Stomach (tissue), 4 donors: ENCODE measurements around the gene MEST.

Source experiments
- EP300 ChIP-seq: sonication (generic); formaldehyde crosslinking; IDR thresholded peaks from one replicate; pipeline ENCODE4 v1.6.1; 2017; ENCODE audit warnings: antibody characterized with exemption
- POLR2A ChIP-seq, 4 donors: fragments of 450-650 bp; IDR thresholded peaks; one replicate each; pipeline ENCODE4 v1.6.1; 2016; ENCODE audit warnings: antibody characterized with exemption in 4 of 4, control low read depth in 2 of 4, mild to moderate bottlenecking in 1 of 4, moderate library complexity in 1 of 4
- POLR2AphosphoS5 ChIP-seq, 3 donors: sonication (generic); formaldehyde crosslinking; IDR thresholded peaks; one replicate each; pipeline ENCODE4 v1.6.1; 2016; ENCODE audit warnings: antibody characterized with exemption in 3 of 3
- TF ChIP-seq, protein P1 (sequence below), 7 experiments: fragments of 450-650 bp in 4 of 7; fragments of 200-600 bp in 3 of 7; sonication (generic) in 3 of 7; IDR thresholded peaks; one replicate each; pipeline ENCODE4 v1.5.1; 2016 to 2019; ENCODE audit warnings: antibody characterized with exemption in 7 of 7, control low read depth in 2 of 7, mild to moderate bottlenecking in 1 of 7

DNA sequence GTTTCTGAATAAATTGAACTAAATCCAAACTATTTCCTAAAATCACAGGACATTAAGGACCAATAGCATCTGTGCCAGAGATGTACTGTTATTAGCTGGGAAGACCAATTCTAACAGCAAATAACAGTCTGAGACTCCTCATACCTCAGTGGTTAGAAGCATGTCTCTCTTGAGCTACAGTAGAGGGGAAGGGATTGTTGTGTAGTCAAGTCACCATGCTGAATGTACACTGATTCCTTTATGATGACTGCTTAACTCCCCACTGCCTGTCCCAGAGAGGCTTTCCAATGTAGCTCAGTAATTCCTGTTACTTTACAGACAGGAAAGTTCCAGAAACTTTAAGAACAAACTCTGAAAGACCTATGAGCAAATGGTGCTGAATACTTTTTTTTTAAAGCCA lies 13.9 kb downstream of the MEST start:
- TF ChIP-seq, protein P1, sequence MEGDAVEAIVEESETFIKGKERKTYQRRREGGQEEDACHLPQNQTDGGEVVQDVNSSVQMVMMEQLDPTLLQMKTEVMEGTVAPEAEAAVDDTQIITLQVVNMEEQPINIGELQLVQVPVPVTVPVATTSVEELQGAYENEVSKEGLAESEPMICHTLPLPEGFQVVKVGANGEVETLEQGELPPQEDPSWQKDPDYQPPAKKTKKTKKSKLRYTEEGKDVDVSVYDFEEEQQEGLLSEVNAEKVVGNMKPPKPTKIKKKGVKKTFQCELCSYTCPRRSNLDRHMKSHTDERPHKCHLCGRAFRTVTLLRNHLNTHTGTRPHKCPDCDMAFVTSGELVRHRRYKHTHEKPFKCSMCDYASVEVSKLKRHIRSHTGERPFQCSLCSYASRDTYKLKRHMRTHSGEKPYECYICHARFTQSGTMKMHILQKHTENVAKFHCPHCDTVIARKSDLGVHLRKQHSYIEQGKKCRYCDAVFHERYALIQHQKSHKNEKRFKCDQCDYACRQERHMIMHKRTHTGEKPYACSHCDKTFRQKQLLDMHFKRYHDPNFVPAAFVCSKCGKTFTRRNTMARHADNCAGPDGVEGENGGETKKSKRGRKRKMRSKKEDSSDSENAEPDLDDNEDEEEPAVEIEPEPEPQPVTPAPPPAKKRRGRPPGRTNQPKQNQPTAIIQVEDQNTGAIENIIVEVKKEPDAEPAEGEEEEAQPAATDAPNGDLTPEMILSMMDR (IDR thresholded peaks at IDR 0.05) = no peak
- TF ChIP-seq POLR2A (IDR thresholded peaks at IDR 0.05) = no peak
- no peak for TF ChIP-seq EP300
- TF ChIP-seq POLR2AphosphoS5 (IDR thresholded peaks at IDR 0.05) = no peak
